GM12891 (cell line): Measurements from ENCODE around the gene ENAH.
"Not testable (repeated sequence)": the region's sequence is repeated elsewhere in the genome, so short reads cannot be mapped to it uniquely, and the experiment has no call there.

Experiments
- PAX5 ChIP-seq: IDR thresholded peaks from 2 replicates; pipeline ENCODE4 v1.6.1; 2011; ENCODE audit warnings: low read length, moderate library complexity, mild to moderate bottlenecking; ENCODE audit not compliant: insufficient read depth, severe bottlenecking
- POLR2A ChIP-seq: IDR thresholded peaks from 2 replicates; pipeline ENCODE4 v1.6.1; 2011; ENCODE audit warnings: low read depth, low read length, control low read depth
- POLR2AphosphoS5 ChIP-seq: IDR thresholded peaks from 2 replicates; pipeline ENCODE4 v1.6.1; 2011; ENCODE audit warnings: low read depth, low read length, control low read depth

DNA sequence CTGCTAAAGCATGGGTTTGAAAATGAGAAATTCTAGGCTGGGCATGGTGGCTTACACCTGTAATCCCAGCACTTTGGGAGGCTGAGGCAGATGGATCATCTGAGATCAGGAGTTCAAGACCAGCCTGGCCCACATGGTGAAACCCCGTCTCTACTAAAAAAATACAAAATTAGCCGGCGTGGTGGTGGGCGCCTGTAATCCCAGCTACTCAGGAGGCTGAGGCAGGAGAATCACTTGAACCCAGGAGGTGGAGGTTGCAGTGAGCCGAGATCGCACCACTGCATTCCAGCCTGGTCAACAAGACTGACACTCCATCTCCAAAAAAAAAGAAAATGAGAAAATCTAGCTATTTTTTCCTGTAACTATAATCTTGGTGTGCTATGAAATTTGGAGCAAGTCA is 40.8 kb upstream of the ENAH start:
- TF ChIP-seq PAX5, POLR2A, POLR2AphosphoS5: not testable (repeated sequence)
